HCEC 1CT (cell line): ENCODE results near the gene FOXP1.
A peak's percentile ranks its signal among the peaks of the same experiment; 100 is the strongest.

Source experiments
- DNase-seq: peaks from one replicate; pipeline ENCODE4 v3.0.0-alpha.2; 2017

Gene FOXP1

GRCh38 chr3:71502066-71502625 is 81.4 kb downstream of the FOXP1 start:
- DNase-seq, result no peak

DNA sequence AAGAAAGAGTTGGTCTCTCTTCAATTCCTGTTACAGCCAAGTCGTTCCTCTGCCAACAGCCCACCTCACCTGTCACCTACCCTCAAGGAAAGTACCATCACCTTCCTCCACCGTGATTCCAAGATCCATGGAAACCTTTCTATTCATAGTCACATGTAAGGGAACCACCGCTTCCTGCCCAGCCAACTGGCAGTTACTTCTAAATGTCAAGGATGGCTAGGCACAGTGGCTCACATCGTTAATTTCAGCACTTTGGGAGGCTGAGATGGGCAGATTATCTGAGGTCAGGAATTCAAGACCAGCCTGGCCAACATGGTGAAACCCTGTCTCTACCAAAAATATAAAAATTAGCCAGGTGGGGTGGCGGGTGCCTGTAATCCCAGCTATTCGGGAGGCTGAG is 82.8 kb downstream of the FOXP1 start:
- DNase-seq, result no peak

DNA sequence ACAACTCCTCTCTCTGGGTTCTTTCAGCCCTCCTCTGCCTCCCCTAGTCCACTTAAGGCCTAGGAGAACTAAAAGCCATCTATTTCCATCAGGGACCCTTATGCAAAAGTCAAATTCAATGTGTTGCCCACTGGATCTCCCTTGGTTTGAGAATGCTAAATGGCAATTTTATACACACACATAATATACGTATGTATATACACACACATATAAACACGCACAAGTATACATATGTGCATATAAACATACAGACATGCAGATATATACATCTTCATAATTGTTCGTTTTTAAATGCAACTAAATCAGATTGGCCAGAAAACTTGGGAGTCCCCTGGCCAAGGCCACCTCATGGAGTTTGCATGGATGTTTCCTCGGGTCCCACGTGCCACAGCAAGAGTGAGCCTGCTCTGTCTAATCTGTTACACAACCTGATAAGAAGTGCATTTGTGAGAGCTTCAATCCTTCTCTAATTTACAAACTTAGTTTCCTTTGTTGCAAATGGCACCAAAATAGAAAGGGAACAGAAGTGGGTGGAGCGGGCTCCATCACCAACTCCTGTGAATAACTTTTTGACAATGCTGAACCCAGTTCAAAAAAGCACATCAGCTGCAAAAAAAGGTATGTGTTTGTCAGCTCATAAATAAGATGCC is 84.2 kb downstream of the FOXP1 start:
- no peak for DNase-seq

DNA sequence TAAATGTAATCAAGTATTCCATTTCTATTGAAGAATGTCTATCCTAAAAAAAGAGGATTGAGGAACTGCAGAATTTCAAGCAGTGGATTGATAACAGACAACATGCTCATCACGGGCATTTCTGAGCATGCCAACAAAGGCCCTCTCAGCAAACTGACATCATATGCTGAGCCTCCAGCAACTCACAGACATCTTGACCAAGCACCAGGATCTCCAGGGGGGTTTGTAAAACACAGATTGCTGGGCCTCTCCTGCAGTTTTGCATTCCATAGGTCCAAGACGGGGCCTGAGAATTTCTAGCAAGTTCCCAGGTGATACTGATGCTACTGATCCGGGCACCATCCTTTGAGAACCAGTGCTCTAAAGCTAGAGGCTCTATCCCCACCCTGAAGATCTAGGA is 85.0 kb downstream of the FOXP1 start:
- DNase-seq, result no peak

DNA sequence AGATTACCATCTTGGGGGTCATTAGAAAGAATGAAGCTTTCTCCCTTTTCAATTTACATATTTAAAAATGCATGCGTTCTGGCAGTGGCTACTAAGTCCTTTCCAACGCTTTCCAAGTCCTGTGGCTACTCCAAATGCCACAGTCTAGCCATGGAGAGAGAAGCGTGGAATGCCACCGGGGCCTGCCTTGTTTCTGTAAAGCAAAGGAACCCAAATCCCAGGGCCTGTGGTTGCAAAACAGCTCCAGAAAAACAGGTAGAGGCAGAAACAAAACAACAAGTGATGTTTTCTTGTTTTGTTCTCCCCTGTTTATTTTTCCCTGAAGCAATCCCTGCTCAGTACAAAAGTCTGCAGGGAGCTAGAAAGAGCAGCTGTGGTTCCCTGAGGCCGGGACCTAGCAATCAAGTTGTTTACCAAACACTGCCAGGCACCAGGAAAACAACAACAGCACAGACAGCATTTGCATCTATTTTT is 85.5 kb downstream of the FOXP1 start:
- no peak for DNase-seq

DNA sequence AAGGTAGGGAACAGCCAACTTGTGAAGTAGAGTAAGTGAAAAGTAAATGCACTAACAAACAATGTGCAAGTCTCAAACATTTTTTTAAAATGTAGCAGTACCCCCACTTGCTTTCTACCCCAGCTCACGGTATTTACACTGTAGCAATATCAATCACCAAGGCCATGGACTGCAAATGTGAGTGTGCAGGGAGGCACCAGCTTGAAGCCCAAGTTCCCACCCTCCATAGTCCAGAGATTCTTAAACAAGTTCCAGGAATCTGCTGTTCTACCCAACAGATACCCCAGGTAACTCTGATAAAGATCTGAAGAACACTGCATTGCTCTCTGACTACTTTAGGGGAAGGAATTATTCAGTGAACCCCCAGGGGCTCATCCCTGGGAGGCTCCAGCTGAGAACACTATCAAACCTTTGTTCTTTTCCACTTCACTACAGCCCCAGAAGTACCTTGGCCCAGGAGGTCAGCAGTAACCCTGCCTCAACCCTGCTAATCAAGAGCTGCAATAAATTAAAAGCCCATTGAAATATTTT is 86.1 kb downstream of the FOXP1 start:
- no peak for DNase-seq

- peak; percentile 86 for DNase-seq
Measured at GRCh38 chr3:71495708-71496472, 87.6 kb downstream of the FOXP1 start.

DNA sequence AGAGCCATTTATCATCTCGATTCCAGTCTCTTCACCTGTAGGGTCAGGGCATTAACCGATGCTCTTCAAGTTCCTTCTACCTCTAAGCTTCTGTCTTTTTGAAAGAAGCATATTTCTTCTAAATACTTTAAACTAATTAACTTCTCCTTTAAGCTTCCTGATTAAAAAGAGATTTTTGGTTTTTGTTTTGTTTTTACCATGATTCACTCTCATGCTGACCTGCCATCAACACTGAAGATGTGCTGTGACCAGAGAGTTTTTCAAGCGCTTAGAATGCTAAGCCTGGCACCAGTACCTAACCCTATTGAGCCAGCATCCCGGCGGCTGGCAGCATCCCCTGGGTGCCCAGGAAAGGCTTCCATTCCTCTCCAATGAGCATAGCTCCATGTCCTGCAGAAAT is 89.3 kb downstream of the FOXP1 start:
- DNase-seq, result no peak

GRCh38 chr3:71492974-71493771 is 90.4 kb downstream of the FOXP1 start:
- no peak for DNase-seq

DNA sequence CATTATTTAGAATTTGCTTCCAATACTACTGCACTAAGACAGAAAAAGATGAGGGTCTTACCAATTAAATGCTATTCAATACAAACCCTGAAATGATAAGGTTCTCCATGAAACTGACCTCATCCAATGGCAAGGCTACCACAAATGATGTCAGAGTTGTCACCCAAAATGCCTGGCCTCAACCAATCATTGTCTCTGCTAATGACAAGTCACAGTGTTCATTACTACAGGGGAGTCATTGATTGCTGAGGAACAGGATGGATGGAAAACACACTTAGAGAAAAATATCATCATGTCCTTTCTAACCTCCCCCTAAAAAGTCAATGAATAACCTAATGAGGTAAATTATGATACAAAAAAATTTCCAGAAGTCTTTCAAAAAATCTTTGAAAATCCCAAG is 91.0 kb downstream of the FOXP1 start:
- no peak for DNase-seq

- DNase-seq, result no peak
Measured at GRCh38 chr3:71491154-71491752, 92.3 kb downstream of the FOXP1 start.

DNA sequence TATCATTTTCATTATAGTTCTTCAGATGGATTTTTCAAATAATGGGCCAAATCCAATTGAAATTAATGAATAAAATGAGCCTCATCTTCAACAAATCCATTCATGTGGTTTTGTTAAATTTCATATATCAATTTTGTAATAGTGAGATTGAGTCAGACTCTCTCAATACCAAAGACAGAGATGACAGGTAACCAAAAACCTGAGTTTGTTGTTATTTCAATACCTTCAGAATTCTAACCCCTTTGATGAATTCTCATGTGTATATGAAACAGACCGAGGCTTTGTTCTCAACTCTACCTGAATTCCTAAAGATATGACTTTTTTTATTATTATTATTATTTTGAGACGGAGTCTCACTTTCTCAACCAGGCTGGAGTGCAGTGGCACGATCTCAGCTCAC is 92.8 kb downstream of the FOXP1 start:
- no peak for DNase-seq

- no peak for DNase-seq
Measured at GRCh38 chr3:71489315-71489761, 94.2 kb downstream of the FOXP1 start.

- DNase-seq, result no peak
Measured at GRCh38 chr3:71488882-71489281, 94.6 kb downstream of the FOXP1 start.

- DNase-seq, result no peak
Measured at GRCh38 chr3:71488391-71488809, 95.1 kb downstream of the FOXP1 start.

- no peak for DNase-seq
Measured at GRCh38 chr3:71487418-71487817, 96.1 kb downstream of the FOXP1 start.

- no peak for DNase-seq
Measured at GRCh38 chr3:71486831-71487230, 96.7 kb downstream of the FOXP1 start.

DNA sequence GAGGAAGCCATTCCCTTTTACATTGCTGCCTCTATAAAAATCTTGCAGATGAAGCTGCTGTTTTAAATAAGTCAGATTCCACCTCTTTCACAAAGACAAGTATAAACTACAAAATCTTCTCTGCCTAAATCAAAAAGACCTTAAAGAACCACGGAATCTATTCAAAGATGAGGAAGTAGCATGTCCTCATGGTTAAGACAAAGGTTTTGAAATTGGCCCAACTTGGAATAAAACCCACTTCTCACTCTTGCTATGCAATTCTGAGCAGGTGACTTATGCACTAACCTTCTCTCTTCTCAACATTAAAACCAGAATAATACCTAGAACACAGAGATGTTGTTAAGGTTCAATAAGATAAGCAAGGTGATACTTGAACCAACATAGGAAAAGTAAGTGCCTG is 97.6 kb downstream of the FOXP1 start:
- DNase-seq, result no peak

DNA sequence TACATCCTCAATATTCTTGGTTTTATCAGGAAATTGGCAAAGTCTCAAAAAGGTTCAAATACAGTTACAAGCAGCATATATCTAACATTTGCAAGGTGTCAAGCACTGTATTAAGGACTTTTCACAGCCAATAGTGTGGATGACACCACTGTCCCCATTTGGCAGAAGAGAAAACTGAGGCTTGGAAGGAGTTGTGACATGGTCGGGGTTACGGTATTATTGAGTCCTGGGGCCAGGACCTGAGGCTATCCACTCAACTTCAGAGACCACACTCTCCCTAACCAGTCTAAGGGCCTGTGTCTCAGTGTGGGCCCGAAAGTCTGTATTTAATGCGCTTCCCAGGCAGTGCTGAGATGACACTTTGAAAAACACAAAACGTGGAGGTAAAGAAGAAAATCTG is 99.1 kb downstream of the FOXP1 start:
- DNase-seq, result no peak

DNA sequence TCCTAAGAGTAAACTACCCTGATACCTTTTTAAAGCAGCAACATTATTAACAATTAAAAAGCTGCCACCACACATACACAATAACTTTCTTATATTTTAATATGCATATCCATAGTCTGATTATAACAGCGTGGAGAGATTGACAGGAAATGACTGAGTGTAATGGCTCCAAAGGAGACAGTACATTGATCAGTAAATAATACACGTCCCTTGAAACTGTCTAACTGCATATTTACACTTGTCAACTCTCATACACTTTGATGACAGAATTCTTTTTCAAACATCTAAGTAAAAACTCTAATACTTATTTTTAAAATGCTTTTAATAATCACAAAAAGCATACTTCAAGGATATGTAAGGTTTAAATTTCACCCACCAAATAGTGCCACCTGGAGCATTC is 99.5 kb downstream of the FOXP1 start:
- DNase-seq, result no peak

DNA sequence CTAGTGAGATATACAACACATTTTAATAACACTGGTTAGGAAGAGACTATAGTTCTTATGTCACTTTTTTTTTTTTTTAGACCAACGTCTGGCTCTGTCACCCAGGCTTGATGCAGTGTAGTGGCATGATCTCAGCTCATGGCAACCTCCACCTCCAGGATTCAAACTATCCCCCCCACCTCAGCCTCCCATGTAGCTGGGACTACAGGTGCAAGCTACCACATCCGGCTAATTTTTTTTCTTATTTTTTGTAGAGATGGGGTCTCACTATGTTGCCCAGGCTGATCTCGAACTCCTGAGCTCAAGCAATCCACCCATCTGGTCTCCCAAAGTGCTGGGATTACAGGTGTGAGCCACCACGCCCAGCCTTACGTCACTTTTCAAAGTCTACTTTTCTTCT is 100.8 kb downstream of the FOXP1 start:
- no peak for DNase-seq

DNA sequence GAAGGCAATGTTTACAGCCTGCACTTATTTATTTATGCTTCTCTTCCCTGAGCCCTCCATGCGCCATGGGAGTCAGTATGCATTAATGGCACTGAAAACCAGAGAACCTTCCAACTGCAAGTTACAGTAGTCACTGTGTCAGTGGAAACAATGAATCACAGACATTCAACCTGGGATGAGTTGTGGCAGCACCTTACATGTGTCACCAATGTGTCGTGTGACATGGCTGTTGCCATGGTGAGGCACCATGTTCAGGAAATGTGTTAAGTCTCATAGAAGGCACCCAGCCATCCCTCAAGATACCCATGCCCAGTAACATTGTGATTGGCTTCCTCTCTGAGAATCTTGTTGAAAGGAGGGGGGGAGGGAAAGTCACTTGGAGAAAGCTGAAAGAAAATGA is 105.0 kb downstream of the FOXP1 start:
- DNase-seq, result no peak

GRCh38 chr3:71476950-71477349 is 106.6 kb downstream of the FOXP1 start:
- no peak for DNase-seq
